GM18861 (cell line): ENCODE measurements around the gene P4HA2.
A peak's percentile ranks its signal among the peaks of the same experiment; 100 is the strongest.

Experiments
- ATAC-seq: cut with Tn5 transposase; IDR thresholded peaks from one replicate; pipeline ENCODE4 v1.9.1; 2021; ENCODE audit not compliant: unreplicated experiment

Gene P4HA2

GRCh38 chr5:132227485-132228240 lies at the start of gene P4HA2:
P4HA2 (minus strand) TSS chr5:132227853; CDS start chr5:132218626, 9,227 bp downstream.
- ATAC-seq = peak; percentile 85

- no peak for ATAC-seq
Measured at GRCh38 chr5:132277256-132277655, 49.6 kb upstream of the P4HA2 start.

- no peak for ATAC-seq
Measured at GRCh38 chr5:132275367-132276220, 47.9 kb upstream of the P4HA2 start.

- ATAC-seq = no peak
Measured at GRCh38 chr5:132274050-132274792, 46.6 kb upstream of the P4HA2 start.

GRCh38 chr5:132273631-132274030 lies 46.0 kb upstream of the P4HA2 start:
- ATAC-seq = no peak

GRCh38 chr5:132272311-132273210 lies 44.9 kb upstream of the P4HA2 start:
- no peak for ATAC-seq

GRCh38 chr5:132271251-132272246 lies 43.9 kb upstream of the P4HA2 start:
- ATAC-seq = no peak

- no peak for ATAC-seq
Measured at GRCh38 chr5:132270706-132271105, 43.1 kb upstream of the P4HA2 start.

GRCh38 chr5:132270335-132270665 lies 42.6 kb upstream of the P4HA2 start:
- ATAC-seq = no peak

GRCh38 chr5:132269635-132270334 lies 42.1 kb upstream of the P4HA2 start:
- no peak for ATAC-seq

GRCh38 chr5:132268769-132269551 lies 41.3 kb upstream of the P4HA2 start:
- peak; percentile 73 for ATAC-seq

GRCh38 chr5:132267931-132268768 lies 40.5 kb upstream of the P4HA2 start:
- no peak for ATAC-seq

- no peak for ATAC-seq
Measured at GRCh38 chr5:132267166-132267739, 39.6 kb upstream of the P4HA2 start.

GRCh38 chr5:132266836-132267160 lies 39.1 kb upstream of the P4HA2 start:
- ATAC-seq = no peak

GRCh38 chr5:132266031-132266835 lies 38.6 kb upstream of the P4HA2 start:
- ATAC-seq = no peak
